Measurements from ENCODE around the gene SLC35A2. TPM values are rescaled to one million over a fixed set of nuclear protein-coding genes. Genes with fewer than 3 reads are reported as not detected.

The SLC35A2 gene
- total RNA-seq, 4 donors from 2014 or later: 26.9 to 47.8 (median 32.3) TPM

DNA sequence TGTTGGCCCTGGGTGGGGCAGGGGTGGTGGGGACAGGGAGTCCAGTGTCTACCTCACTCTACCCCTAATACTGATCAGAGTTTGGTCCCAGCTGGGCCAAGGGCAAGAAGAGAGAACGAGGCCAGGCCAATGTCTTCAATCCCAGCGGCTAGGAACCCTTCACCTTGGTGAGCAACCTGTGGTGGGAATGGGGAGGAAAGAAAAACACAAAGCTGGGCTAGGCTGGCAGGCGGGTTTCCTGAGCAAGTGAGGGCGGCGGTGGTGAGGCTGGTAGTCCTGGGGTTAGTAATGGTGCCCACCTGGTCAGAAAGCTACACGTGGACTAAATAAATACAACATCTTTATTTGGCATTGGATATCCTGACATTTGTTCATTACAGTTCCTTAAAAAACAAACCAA lies 8.2 kb downstream of the SLC35A2 start:
- H3K27ac ChIP-seq: no peak overlapping the region
- DNase-seq: no peak
- no peaks in the 10 kb centered on the region for H3K9me3 ChIP-seq
- no peak for TF ChIP-seq POLR2A (IDR thresholded peaks at IDR 0.05)
- TF ChIP-seq, protein P1, sequence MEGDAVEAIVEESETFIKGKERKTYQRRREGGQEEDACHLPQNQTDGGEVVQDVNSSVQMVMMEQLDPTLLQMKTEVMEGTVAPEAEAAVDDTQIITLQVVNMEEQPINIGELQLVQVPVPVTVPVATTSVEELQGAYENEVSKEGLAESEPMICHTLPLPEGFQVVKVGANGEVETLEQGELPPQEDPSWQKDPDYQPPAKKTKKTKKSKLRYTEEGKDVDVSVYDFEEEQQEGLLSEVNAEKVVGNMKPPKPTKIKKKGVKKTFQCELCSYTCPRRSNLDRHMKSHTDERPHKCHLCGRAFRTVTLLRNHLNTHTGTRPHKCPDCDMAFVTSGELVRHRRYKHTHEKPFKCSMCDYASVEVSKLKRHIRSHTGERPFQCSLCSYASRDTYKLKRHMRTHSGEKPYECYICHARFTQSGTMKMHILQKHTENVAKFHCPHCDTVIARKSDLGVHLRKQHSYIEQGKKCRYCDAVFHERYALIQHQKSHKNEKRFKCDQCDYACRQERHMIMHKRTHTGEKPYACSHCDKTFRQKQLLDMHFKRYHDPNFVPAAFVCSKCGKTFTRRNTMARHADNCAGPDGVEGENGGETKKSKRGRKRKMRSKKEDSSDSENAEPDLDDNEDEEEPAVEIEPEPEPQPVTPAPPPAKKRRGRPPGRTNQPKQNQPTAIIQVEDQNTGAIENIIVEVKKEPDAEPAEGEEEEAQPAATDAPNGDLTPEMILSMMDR (IDR thresholded peaks at IDR 0.05): no peak
- 84 to 97% methylated on average over 5 to 6 of the region's 6 CpGs for WGBS, 2 donors
- no peak overlapping the region for H3K4me3 ChIP-seq (replicated peaks in 1 of 3)
- intact Hi-C loops (cut with DNase I): no loop called here
- H3K27me3 ChIP-seq: no peaks in the 10 kb centered on the region
- H3K36me3 ChIP-seq: peaks cover 0 to 9% of the 10 kb centered on the region in 2 donors
- H3K4me1 ChIP-seq: no peaks in the 10 kb centered on the region

DNA sequence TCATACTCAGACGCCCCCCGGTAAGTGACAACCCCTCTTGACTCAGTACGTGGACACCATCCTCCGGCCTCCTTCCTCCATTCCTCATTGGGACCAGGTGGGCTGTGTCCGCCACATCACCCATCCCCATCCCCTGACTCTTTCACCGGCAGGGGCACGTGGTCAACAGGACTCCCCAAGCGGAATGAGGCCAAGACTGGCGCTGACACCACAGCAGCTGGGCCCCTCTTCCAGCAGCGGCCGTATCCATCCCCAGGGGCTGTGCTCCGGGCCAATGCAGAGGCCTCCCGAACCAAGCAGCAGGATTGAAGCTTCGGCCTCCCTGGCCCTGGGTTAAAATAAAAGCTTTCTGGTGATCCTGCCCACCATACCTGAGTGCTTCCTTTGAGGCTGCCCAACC lies 8.7 kb downstream of the SLC35A2 start:
- TF ChIP-seq POLR2A (IDR thresholded peaks at IDR 0.05): no peak
- TF ChIP-seq, protein P1 (IDR thresholded peaks at IDR 0.05): no peak
- Histone ChIP-seq H3K4me1 (no peaks in the 10 kb centered on the region), H3K27ac (no peak overlapping the region), H3K4me3 (replicated peaks in 1 of 3) (no peak overlapping the region), H3K36me3 (peaks cover 0 to 9% of the 10 kb centered on the region in 2 donors), H3K9me3 (no peaks in the 10 kb centered on the region), H3K27me3 (no peaks in the 10 kb centered on the region)
- no peak for DNase-seq
- intact Hi-C loops (cut with DNase I): no loop called here
- WGBS, 2 donors: 90 to 98% methylated on average over 6 to 9 of the region's 14 CpGs

DNA sequence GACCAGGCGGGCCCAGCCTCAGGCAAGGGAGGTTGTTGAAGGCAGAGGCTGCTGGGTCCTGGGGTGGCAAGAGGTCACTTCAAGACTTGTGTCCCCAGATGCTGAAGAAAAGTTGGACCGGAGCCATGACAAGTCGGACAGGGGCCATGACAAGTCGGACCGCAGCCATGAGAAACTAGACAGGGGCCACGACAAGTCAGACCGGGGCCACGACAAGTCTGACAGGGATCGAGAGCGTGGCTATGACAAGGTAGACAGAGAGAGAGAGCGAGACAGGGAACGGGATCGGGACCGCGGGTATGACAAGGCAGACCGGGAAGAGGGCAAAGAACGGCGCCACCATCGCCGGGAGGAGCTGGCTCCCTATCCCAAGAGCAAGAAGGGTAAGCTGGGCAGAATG lies 9.3 kb downstream of the SLC35A2 start:
- peaks cover 0 to 9% of the 10 kb centered on the region in 2 donors for H3K36me3 ChIP-seq
- intact Hi-C loops (cut with DNase I): no loop called here

DNA sequence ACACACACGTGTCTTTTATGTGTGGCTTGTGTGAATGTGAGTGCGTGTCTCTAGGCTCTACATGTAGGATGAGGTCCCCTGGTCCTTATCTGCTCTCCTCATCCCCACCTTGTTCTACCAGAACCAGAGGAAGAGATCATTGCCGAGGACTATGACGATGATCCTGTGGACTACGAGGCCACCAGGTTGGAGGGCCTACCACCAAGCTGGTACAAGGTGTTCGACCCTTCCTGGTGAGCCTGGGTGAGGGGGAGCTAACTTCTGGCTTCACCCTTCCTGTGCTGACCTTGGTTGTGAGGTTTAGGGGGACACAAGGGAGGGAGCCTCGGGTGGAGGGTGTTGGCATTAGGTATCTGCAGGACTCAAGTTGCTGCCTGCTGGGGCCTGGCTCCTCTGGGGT lies 10.4 kb downstream of the SLC35A2 start:
- Histone ChIP-seq H3K4me3 (replicated peaks in 1 of 3) (no peak overlapping the region), H3K4me1 (peaks cover 7 to 9% of the 10 kb centered on the region in 2 donors), H3K9me3 (no peaks in the 10 kb centered on the region), H3K27me3 (no peaks in the 10 kb centered on the region), H3K27ac (no peak overlapping the region), H3K36me3 (peaks cover 0 to 9% of the 10 kb centered on the region in 2 donors)
- WGBS, 2 donors: 83 to 93% methylated on average over 3 to 6 of the region's 7 CpGs
- no peak for TF ChIP-seq POLR2A (IDR thresholded peaks at IDR 0.05)
- TF ChIP-seq, protein P1 (IDR thresholded peaks at IDR 0.05): no peak
- intact Hi-C loops (cut with DNase I): no loop called here
- no peak for DNase-seq

More for the DNA sequence above, 9.3 kb downstream of the SLC35A2 start:
- Histone ChIP-seq H3K4me3 (replicated peaks in 1 of 3) (no peak overlapping the region), H3K4me1 (no peaks in the 10 kb centered on the region), H3K27ac (no peak overlapping the region), H3K27me3 (no peaks in the 10 kb centered on the region), H3K9me3 (no peaks in the 10 kb centered on the region)
- DNase-seq: no peak
- TF ChIP-seq, protein P1 (IDR thresholded peaks at IDR 0.05): no peak
- no peak for TF ChIP-seq POLR2A (IDR thresholded peaks at IDR 0.05)
- WGBS, 2 donors: 96% methylated on average over 20 of the region's 20 CpGs

DNA sequence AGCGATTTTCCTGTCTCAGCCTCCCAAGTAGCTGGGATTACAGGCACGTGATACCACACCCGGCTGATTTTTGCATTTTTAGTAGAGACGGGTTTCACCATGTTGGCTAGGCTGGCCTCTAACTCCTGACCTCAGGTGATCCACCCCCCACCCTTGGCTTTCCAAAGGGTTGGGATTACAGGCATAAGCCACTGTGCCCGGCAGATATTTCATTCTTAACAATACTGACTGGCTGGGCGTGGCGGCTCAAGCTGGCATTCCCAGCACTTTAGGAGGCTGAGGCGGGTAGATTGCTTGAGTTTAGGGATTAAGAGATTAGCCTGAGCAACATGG lies 12.4 kb downstream of the SLC35A2 start:
- intact Hi-C loops (cut with DNase I): no loop called here
- peaks cover 0 to 5% of the 10 kb centered on the region in 2 donors for H3K36me3 ChIP-seq
- WGBS, 2 donors: 86% methylated on average over 5 to 8 of the region's 8 CpGs
- no peak overlapping the region for H3K4me3 ChIP-seq (replicated peaks in 1 of 3)
- H3K9me3 ChIP-seq: no peaks in the 10 kb centered on the region
- TF ChIP-seq, protein P1 (IDR thresholded peaks at IDR 0.05): no peak
- no peak for TF ChIP-seq POLR2A (IDR thresholded peaks at IDR 0.05)
- DNase-seq: no peak
- H3K27ac ChIP-seq: no peak overlapping the region
- H3K4me1 ChIP-seq: peaks cover 7 to 9% of the 10 kb centered on the region in 2 donors
- H3K27me3 ChIP-seq: no peaks in the 10 kb centered on the region
